Spleen (tissue), 7 donors: Measurements from ENCODE around the gene SMAD1.

Experiments
- POLR2A ChIP-seq, 3 donors: fragments of 450-650 bp; IDR thresholded peaks; one replicate each; pipeline ENCODE4 v1.5.1; 2017; ENCODE audit warnings: antibody characterized with exemption in 3 of 3, mild to moderate bottlenecking in 1 of 3
- POLR2AphosphoS5 ChIP-seq, 3 donors: sonication (generic); formaldehyde crosslinking; IDR thresholded peaks; one replicate each; pipeline ENCODE4 v1.5.1; 2017; ENCODE audit warnings: antibody characterized with exemption in 3 of 3
- TF ChIP-seq, protein P1 (sequence below), 11 experiments: fragments of 200-600 bp in 7 of 11; fragments of 450-650 bp in 4 of 11; sonication (generic) in 4 of 11; IDR thresholded peaks in 8 of 11; conservative IDR thresholded peaks in 3 of 11; 1 replicate in 7 of 11; 2 replicates in 4 of 11; pipeline versions ENCODE4 v1.4.0 to v1.8.0; 2016 to 2021; ENCODE audit warnings: antibody characterized with exemption in 11 of 11, inconsistent platforms in 4 of 11, mild to moderate bottlenecking in 1 of 11
- donor health status: DM: no; HTN: no; CAD: no; lungs with moderate emphysema.
- donor health status: DM: no; HTN: no; CAD: no.
- donor health status: DM: no; HTN: no; CAD: no.

DNA sequence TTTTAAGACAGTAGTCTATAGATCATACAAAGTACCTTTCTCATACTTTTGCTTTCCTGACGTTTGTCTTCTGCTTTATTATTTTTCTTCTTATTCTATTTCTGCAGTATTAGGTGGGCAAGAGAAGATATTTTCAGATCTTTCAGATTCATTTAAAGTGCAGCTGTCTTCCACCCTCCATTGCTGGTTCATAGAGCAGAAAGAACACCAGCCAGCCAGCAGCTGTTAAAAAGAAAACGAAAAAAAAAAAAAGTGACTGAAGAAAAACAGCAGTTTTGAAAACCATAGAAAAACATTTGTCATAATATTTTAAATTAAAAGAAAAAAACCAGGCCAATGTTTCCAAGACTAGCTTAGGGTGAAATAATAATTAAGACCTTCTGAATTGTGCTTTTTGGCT lies 42.9 kb downstream of the SMAD1 start:
- TF ChIP-seq POLR2A (IDR thresholded peaks at IDR 0.05) = no peak
- no peak for TF ChIP-seq POLR2AphosphoS5 (IDR thresholded peaks at IDR 0.05)
- TF ChIP-seq, protein P1, sequence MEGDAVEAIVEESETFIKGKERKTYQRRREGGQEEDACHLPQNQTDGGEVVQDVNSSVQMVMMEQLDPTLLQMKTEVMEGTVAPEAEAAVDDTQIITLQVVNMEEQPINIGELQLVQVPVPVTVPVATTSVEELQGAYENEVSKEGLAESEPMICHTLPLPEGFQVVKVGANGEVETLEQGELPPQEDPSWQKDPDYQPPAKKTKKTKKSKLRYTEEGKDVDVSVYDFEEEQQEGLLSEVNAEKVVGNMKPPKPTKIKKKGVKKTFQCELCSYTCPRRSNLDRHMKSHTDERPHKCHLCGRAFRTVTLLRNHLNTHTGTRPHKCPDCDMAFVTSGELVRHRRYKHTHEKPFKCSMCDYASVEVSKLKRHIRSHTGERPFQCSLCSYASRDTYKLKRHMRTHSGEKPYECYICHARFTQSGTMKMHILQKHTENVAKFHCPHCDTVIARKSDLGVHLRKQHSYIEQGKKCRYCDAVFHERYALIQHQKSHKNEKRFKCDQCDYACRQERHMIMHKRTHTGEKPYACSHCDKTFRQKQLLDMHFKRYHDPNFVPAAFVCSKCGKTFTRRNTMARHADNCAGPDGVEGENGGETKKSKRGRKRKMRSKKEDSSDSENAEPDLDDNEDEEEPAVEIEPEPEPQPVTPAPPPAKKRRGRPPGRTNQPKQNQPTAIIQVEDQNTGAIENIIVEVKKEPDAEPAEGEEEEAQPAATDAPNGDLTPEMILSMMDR (IDR thresholded peaks at IDR 0.05 in 8 of 11, conservative IDR thresholded peaks at IDR 0.05 in 3 of 11) = no peak
